HCEC 1CT (cell line): ENCODE data around the gene ABLIM2.

Source experiments
- DNase-seq: peaks from one replicate; pipeline ENCODE4 v3.0.0-alpha.2; 2017

ABLIM2 gene

GRCh38 chr4:8019396-8020365, 138.9 kb downstream of the ABLIM2 start:
- DNase-seq = no peak

GRCh38 chr4:8016527-8016926, 142.1 kb downstream of the ABLIM2 start:
- no peak for DNase-seq

- DNase-seq = no peak
These were observed 143.1 kb downstream of the ABLIM2 start for GRCh38 chr4:8015512-8015911.

- no peak for DNase-seq
These were observed 144.5 kb downstream of the ABLIM2 start for GRCh38 chr4:8013976-8014726.

- DNase-seq = no peak
These were observed 146.1 kb downstream of the ABLIM2 start for GRCh38 chr4:8012517-8012916.

- no peak for DNase-seq
These were observed 148.0 kb downstream of the ABLIM2 start for GRCh38 chr4:8010618-8011017.

- no peak for DNase-seq
These were observed 148.7 kb downstream of the ABLIM2 start for GRCh38 chr4:8009710-8010511.

- DNase-seq = no peak
These were observed 149.5 kb downstream of the ABLIM2 start for GRCh38 chr4:8009097-8009496.

- DNase-seq = no peak
These were observed 150.2 kb downstream of the ABLIM2 start for GRCh38 chr4:8008391-8008790.

- no peak for DNase-seq
These were observed 151.0 kb downstream of the ABLIM2 start for GRCh38 chr4:8007581-8007980.

- DNase-seq = no peak
These were observed 152.1 kb downstream of the ABLIM2 start for GRCh38 chr4:8006471-8006870.

- no peak for DNase-seq
These were observed 152.8 kb downstream of the ABLIM2 start for GRCh38 chr4:8005814-8006215.

- no peak for DNase-seq
These were observed 153.4 kb downstream of the ABLIM2 start for GRCh38 chr4:8005033-8005808.

- no peak for DNase-seq
These were observed 154.5 kb downstream of the ABLIM2 start for GRCh38 chr4:8004066-8004465.

GRCh38 chr4:8002525-8003309, 155.9 kb downstream of the ABLIM2 start:
- DNase-seq = no peak

GRCh38 chr4:8001564-8002355, 156.9 kb downstream of the ABLIM2 start:
- no peak for DNase-seq

GRCh38 chr4:8000721-8001491, 157.7 kb downstream of the ABLIM2 start:
- no peak for DNase-seq

GRCh38 chr4:8000247-8000646, 158.4 kb downstream of the ABLIM2 start:
- no peak for DNase-seq

- no peak for DNase-seq
These were observed 158.9 kb downstream of the ABLIM2 start for GRCh38 chr4:7999695-8000094.

GRCh38 chr4:7999279-7999678, 159.3 kb downstream of the ABLIM2 start:
- no peak for DNase-seq
